Type B pancreatic cell (in vitro differentiated cells): Measurements from ENCODE around the gene TBC1D5. TPM values are rescaled to one million over a fixed set of nuclear protein-coding genes. Genes with fewer than 3 reads are reported as not detected.

Experiments
- DNase-seq: peaks from one replicate; pipeline ENCODE4 v3.0.0; 2021; ENCODE audit warnings: mixed read lengths; ENCODE audit not compliant: unreplicated experiment; ENCODE audit errors: extremely low spot score
- H3K27ac Mint-ChIP-seq: 2 replicates; pipeline ENCODE4 v1.8.0; 2021; ENCODE audit warnings: mild to moderate bottlenecking, mixed read lengths
- H3K27me3 Mint-ChIP-seq: 2 replicates; pipeline ENCODE4 v1.8.0; 2021; ENCODE audit warnings: mixed read lengths
- H3K36me3 Mint-ChIP-seq: 2 replicates; pipeline ENCODE4 v1.8.0; 2021; ENCODE audit warnings: mixed read lengths
- H3K4me1 Mint-ChIP-seq: one replicate; pipeline ENCODE4 v1.8.0; 2021; ENCODE audit warnings: mixed read lengths; ENCODE audit not compliant: unreplicated experiment
- H3K4me3 Mint-ChIP-seq: 2 replicates; pipeline ENCODE4 v1.8.0; 2021; ENCODE audit warnings: mild to moderate bottlenecking, mixed read lengths
- H3K9me3 Mint-ChIP-seq: 2 replicates; pipeline ENCODE4 v1.8.0; 2021; ENCODE audit warnings: mixed read lengths
- CTCF ChIP-seq: fragments of 200-600 bp; sonication (generic); conservative IDR thresholded peaks from 2 replicates; pipeline ENCODE4 v1.5.0; 2021; ENCODE audit warnings: antibody characterized with exemption, mild to moderate bottlenecking
- total RNA-seq: library from RNA; stranded (reverse); gene quantifications from 2 replicates; pipeline ENCODE4 v1.2.1, GENCODE V29; 2021; ENCODE audit warnings: low replicate concordance

The TBC1D5 gene
- total RNA-seq, 1 donor from 2014 or later: 48.7 TPM

GRCh38 chr3:17554078-17554477 lies 188.4 kb downstream of the TBC1D5 start:
- H3K9me3 Mint-ChIP-seq: no peaks in the 10 kb centered on the region
- no peak overlapping the region for H3K27ac Mint-ChIP-seq
- H3K36me3 Mint-ChIP-seq: no peaks in the 10 kb centered on the region
- H3K4me3 Mint-ChIP-seq: no peak overlapping the region
- no peak for TF ChIP-seq CTCF
- peaks cover 5% of the 10 kb centered on the region for H3K4me1 Mint-ChIP-seq
- no peak for DNase-seq
- H3K27me3 Mint-ChIP-seq: no peaks in the 10 kb centered on the region

GRCh38 chr3:17553080-17553479 lies 189.4 kb downstream of the TBC1D5 start:
- Mint-ChIP-seq H3K9me3 (no peaks in the 10 kb centered on the region), H3K27me3 (no peaks in the 10 kb centered on the region), H3K4me3 (no peak overlapping the region), H3K4me1 (peaks cover 5% of the 10 kb centered on the region), H3K27ac (no peak overlapping the region), H3K36me3 (no peaks in the 10 kb centered on the region)
- no peak for DNase-seq
- TF ChIP-seq CTCF: no peak

GRCh38 chr3:17552351-17552750 lies 190.1 kb downstream of the TBC1D5 start:
- no peak overlapping the region for H3K4me3 Mint-ChIP-seq
- no peak overlapping the region for H3K27ac Mint-ChIP-seq
- H3K9me3 Mint-ChIP-seq: no peaks in the 10 kb centered on the region
- DNase-seq: no peak
- H3K4me1 Mint-ChIP-seq: peaks cover 5% of the 10 kb centered on the region
- TF ChIP-seq CTCF: no peak
- no peaks in the 10 kb centered on the region for H3K27me3 Mint-ChIP-seq
- no peaks in the 10 kb centered on the region for H3K36me3 Mint-ChIP-seq

GRCh38 chr3:17551895-17552294 lies 190.5 kb downstream of the TBC1D5 start:
- H3K27me3 Mint-ChIP-seq: no peaks in the 10 kb centered on the region
- no peak overlapping the region for H3K4me3 Mint-ChIP-seq
- H3K36me3 Mint-ChIP-seq: no peaks in the 10 kb centered on the region
- H3K27ac Mint-ChIP-seq: no peak overlapping the region
- H3K9me3 Mint-ChIP-seq: no peaks in the 10 kb centered on the region
- DNase-seq: no peak
- H3K4me1 Mint-ChIP-seq: peaks cover 5% of the 10 kb centered on the region
- no peak for TF ChIP-seq CTCF

GRCh38 chr3:17551333-17551732 lies 191.1 kb downstream of the TBC1D5 start:
- H3K4me1 Mint-ChIP-seq: peaks cover 5% of the 10 kb centered on the region
- no peaks in the 10 kb centered on the region for H3K27me3 Mint-ChIP-seq
- no peak for DNase-seq
- H3K27ac Mint-ChIP-seq: no peak overlapping the region
- no peak overlapping the region for H3K4me3 Mint-ChIP-seq
- no peak for TF ChIP-seq CTCF
- no peaks in the 10 kb centered on the region for H3K9me3 Mint-ChIP-seq
- H3K36me3 Mint-ChIP-seq: no peaks in the 10 kb centered on the region

GRCh38 chr3:17550624-17551023 lies 191.8 kb downstream of the TBC1D5 start:
- H3K27me3 Mint-ChIP-seq: no peaks in the 10 kb centered on the region
- no peak for DNase-seq
- H3K4me1 Mint-ChIP-seq: peaks cover 5% of the 10 kb centered on the region
- H3K27ac Mint-ChIP-seq: no peak overlapping the region
- H3K4me3 Mint-ChIP-seq: no peak overlapping the region
- no peak for TF ChIP-seq CTCF
- H3K9me3 Mint-ChIP-seq: no peaks in the 10 kb centered on the region
- H3K36me3 Mint-ChIP-seq: no peaks in the 10 kb centered on the region
